GM12892 (cell line): Measurements from ENCODE around the gene CDK16.

ENCODE experiments used
- POLR2A ChIP-seq: IDR thresholded peaks from 2 replicates; pipeline ENCODE4 v1.6.1; 2011; ENCODE audit warnings: low read depth, low read length, control low read depth
- POLR2AphosphoS5 ChIP-seq: IDR thresholded peaks from 2 replicates; pipeline ENCODE4 v1.6.1; 2011; ENCODE audit warnings: low read depth, low read length, control low read depth

GRCh38 chrX:47235691-47236103 lies 17.2 kb downstream of the CDK16 start:
- no peak for TF ChIP-seq POLR2AphosphoS5
- TF ChIP-seq POLR2A = no peak
